Neural cell (in vitro differentiated cells): ENCODE measurements around the gene MBD3L4.

Experiments used
- EP300 ChIP-seq: fragments of 450-650 bp; conservative IDR thresholded peaks from 2 replicates; pipeline ENCODE4 v1.6.1; 2014; ENCODE audit warnings: antibody characterized with exemption, mild to moderate bottlenecking, moderate library complexity; ENCODE audit not compliant: poor library complexity, severe bottlenecking
- EZH2 ChIP-seq: fragments of 200-600, 300-800 bp; shearing (Covaris generic), sonication (generic); IDR thresholded peaks from 2 replicates; pipeline ENCODE4 v1.6.1; 2014; ENCODE audit warnings: antibody characterized with exemption, low read length, borderline replicate concordance, mild to moderate bottlenecking; ENCODE audit not compliant: insufficient read depth, poor library complexity, severe bottlenecking
- POLR2AphosphoS5 ChIP-seq: IDR thresholded peaks from 2 replicates; pipeline ENCODE4 v1.6.1; 2012
- SMC3 ChIP-seq: fragments of 450-650 bp; conservative IDR thresholded peaks from 2 replicates; pipeline ENCODE4 v1.6.1; 2014; ENCODE audit warnings: antibody characterized with exemption, mild to moderate bottlenecking, moderate library complexity; ENCODE audit not compliant: poor library complexity
- TAF1 ChIP-seq: IDR thresholded peaks from 2 replicates; pipeline ENCODE4 v1.6.1; 2012; ENCODE audit warnings: low read depth
- TF ChIP-seq, protein P1 (sequence below): fragments of 450-650 bp; IDR thresholded peaks from 2 replicates; pipeline ENCODE4 v1.5.1; 2014; ENCODE audit warnings: antibody characterized with exemption, mild to moderate bottlenecking, moderate library complexity; ENCODE audit not compliant: poor library complexity, severe bottlenecking

DNA sequence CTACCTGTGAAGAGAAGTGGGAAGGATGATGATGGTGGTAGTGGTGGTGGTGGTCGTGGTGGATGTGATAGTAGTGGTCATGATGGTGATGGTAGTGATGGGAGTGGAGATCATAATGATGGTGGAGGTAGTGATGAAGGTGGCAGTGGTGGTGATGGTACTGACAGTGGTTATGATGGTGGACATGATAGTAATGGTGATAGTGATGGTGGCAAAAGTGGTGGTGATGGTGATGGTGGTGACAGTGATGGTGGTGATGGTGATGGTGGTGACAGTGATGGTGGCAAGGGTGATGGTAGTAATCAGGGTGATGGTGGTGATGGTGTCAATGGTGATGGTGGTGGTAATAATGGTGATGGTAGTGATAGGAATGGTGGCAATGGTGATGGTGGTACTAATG is 44.9 kb downstream of the MBD3L4 start:
- TF ChIP-seq, protein P1, sequence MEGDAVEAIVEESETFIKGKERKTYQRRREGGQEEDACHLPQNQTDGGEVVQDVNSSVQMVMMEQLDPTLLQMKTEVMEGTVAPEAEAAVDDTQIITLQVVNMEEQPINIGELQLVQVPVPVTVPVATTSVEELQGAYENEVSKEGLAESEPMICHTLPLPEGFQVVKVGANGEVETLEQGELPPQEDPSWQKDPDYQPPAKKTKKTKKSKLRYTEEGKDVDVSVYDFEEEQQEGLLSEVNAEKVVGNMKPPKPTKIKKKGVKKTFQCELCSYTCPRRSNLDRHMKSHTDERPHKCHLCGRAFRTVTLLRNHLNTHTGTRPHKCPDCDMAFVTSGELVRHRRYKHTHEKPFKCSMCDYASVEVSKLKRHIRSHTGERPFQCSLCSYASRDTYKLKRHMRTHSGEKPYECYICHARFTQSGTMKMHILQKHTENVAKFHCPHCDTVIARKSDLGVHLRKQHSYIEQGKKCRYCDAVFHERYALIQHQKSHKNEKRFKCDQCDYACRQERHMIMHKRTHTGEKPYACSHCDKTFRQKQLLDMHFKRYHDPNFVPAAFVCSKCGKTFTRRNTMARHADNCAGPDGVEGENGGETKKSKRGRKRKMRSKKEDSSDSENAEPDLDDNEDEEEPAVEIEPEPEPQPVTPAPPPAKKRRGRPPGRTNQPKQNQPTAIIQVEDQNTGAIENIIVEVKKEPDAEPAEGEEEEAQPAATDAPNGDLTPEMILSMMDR = no peak
- no peak for TF ChIP-seq EP300
- no peak for TF ChIP-seq TAF1
- TF ChIP-seq EZH2 = no peak
- no peak for TF ChIP-seq SMC3
- no peak for TF ChIP-seq POLR2AphosphoS5
